GM12891 (cell line): ENCODE measurements around the gene UTP3.

Source experiments
- POLR2A ChIP-seq: IDR thresholded peaks from 2 replicates; pipeline ENCODE4 v1.6.1; 2011; ENCODE audit warnings: low read depth, low read length, control low read depth
- POLR2AphosphoS5 ChIP-seq: IDR thresholded peaks from 2 replicates; pipeline ENCODE4 v1.6.1; 2011; ENCODE audit warnings: low read depth, low read length, control low read depth
- SPI1 ChIP-seq: IDR thresholded peaks from 2 replicates; pipeline ENCODE4 v1.6.1; 2011; ENCODE audit warnings: low read depth, low read length, control low read depth
- TAF1 ChIP-seq: IDR thresholded peaks from 2 replicates; pipeline ENCODE4 v1.6.1; 2011; ENCODE audit warnings: low read depth, low read length, control low read depth

- TF ChIP-seq POLR2A (no peak), SPI1 (no peak), POLR2AphosphoS5 (no peak), TAF1 (no peak)
Measured at GRCh38 chr4:70688795-70689231, 481 bp downstream of the UTP3 start.
